Nephron progenitor cell (in vitro differentiated cells): ENCODE measurements around the gene USP36.

Source experiments
- DNase-seq: peaks from one replicate; pipeline ENCODE4 v3.0.0; 2021
- H3K27ac Mint-ChIP-seq: 2 replicates; pipeline ENCODE4 v1.8.0; 2021; ENCODE audit warnings: mild to moderate bottlenecking, moderate library complexity, mixed read lengths
- H3K27me3 Mint-ChIP-seq: 2 replicates; pipeline ENCODE4 v1.8.0; 2021; ENCODE audit warnings: mild to moderate bottlenecking, low read depth, mixed read lengths; ENCODE audit not compliant: poor library complexity
- H3K36me3 Mint-ChIP-seq: 2 replicates; pipeline ENCODE4 v1.8.0; 2021; ENCODE audit warnings: low read depth, mixed read lengths
- H3K4me1 Mint-ChIP-seq: 2 replicates; pipeline ENCODE4 v1.8.0; 2021; ENCODE audit warnings: mixed read lengths
- H3K4me3 Mint-ChIP-seq: 2 replicates; pipeline ENCODE4 v1.8.0; 2021; ENCODE audit warnings: mild to moderate bottlenecking, moderate library complexity, mixed read lengths
- H3K9me3 Mint-ChIP-seq: 2 replicates; pipeline ENCODE4 v1.8.0; 2021; ENCODE audit warnings: mild to moderate bottlenecking, moderate library complexity, mixed read lengths
- CTCF ChIP-seq: fragments of 200-600 bp; sonication (generic); IDR thresholded peaks from 2 replicates; pipeline ENCODE4 v1.5.0; 2021; ENCODE audit warnings: antibody characterized with exemption

The USP36 gene

GRCh38 chr17:78774956-78775571 lies 65.5 kb downstream of the USP36 start:
- no peak for TF ChIP-seq CTCF
- DNase-seq, result no peak
- H3K27me3 Mint-ChIP-seq, result no peaks in the 10 kb centered on the region
- H3K4me3 Mint-ChIP-seq, result no peak overlapping the region
- H3K9me3 Mint-ChIP-seq, result peaks cover 4% of the 10 kb centered on the region
- H3K4me1 Mint-ChIP-seq, result peaks cover 19% of the 10 kb centered on the region
- H3K27ac Mint-ChIP-seq, result peak overlapping the region; percentile 46
- peaks cover 8% of the 10 kb centered on the region for H3K36me3 Mint-ChIP-seq

GRCh38 chr17:78774453-78774852 lies 66.2 kb downstream of the USP36 start:
- H3K27me3 Mint-ChIP-seq, result no peaks in the 10 kb centered on the region
- H3K9me3 Mint-ChIP-seq, result peaks cover 4% of the 10 kb centered on the region
- no peak overlapping the region for H3K4me3 Mint-ChIP-seq
- peaks cover 8% of the 10 kb centered on the region for H3K36me3 Mint-ChIP-seq
- DNase-seq, result no peak
- no peak for TF ChIP-seq CTCF
- peaks cover 13% of the 10 kb centered on the region for H3K4me1 Mint-ChIP-seq
- H3K27ac Mint-ChIP-seq, result peak overlapping the region; percentile 20

GRCh38 chr17:78771758-78772382 lies 68.7 kb downstream of the USP36 start:
- no peak overlapping the region for H3K4me3 Mint-ChIP-seq
- peaks cover 4% of the 10 kb centered on the region for H3K9me3 Mint-ChIP-seq
- H3K27ac Mint-ChIP-seq, result peak overlapping the region; percentile 13
- H3K4me1 Mint-ChIP-seq, result peaks cover 10% of the 10 kb centered on the region
- H3K27me3 Mint-ChIP-seq, result no peaks in the 10 kb centered on the region
- H3K36me3 Mint-ChIP-seq, result peaks cover 8% of the 10 kb centered on the region
- no peak for TF ChIP-seq CTCF
- DNase-seq, result no peak

GRCh38 chr17:78769196-78769773 lies 71.3 kb downstream of the USP36 start:
- no peak for DNase-seq
- Mint-ChIP-seq H3K4me1 (peaks cover 12% of the 10 kb centered on the region), H3K27ac (no peak overlapping the region), H3K4me3 (no peak overlapping the region), H3K36me3 (peaks cover 8% of the 10 kb centered on the region), H3K27me3 (no peaks in the 10 kb centered on the region), H3K9me3 (peaks cover 4% of the 10 kb centered on the region)
- TF ChIP-seq CTCF, result no peak

- H3K4me3 Mint-ChIP-seq, result no peak overlapping the region
- no peaks in the 10 kb centered on the region for H3K27me3 Mint-ChIP-seq
- H3K36me3 Mint-ChIP-seq, result peaks cover 8% of the 10 kb centered on the region
- H3K9me3 Mint-ChIP-seq, result peaks cover 6% of the 10 kb centered on the region
- TF ChIP-seq CTCF, result no peak
- DNase-seq, result no peak
- no peak overlapping the region for H3K27ac Mint-ChIP-seq
- H3K4me1 Mint-ChIP-seq, result peaks cover 13% of the 10 kb centered on the region
Observed at GRCh38 chr17:78767806-78768205, 72.8 kb downstream of the USP36 start.
